Fibroblast of lung (primary cell): ENCODE data around the gene FZD2.

Source experiments
- EZH2 ChIP-seq: IDR thresholded peaks from 2 replicates; pipeline ENCODE4 v1.5.1; 2012; ENCODE audit warnings: low read length, control low read depth, mild to moderate bottlenecking; ENCODE audit errors: missing control alignments
- TF ChIP-seq, protein P1 (sequence below), 2 donors: IDR thresholded peaks in 1 of 2; conservative IDR thresholded peaks in 1 of 2; 1 replicate in 1 of 2; 2 replicates in 1 of 2; pipeline ENCODE4 v1.5.1; 2011 to 2012; ENCODE audit warnings: low read length in 2 of 2, control low read depth in 1 of 2, inconsistent platforms in 1 of 2, low read depth in 1 of 2, mild to moderate bottlenecking in 1 of 2

- TF ChIP-seq, protein P1, sequence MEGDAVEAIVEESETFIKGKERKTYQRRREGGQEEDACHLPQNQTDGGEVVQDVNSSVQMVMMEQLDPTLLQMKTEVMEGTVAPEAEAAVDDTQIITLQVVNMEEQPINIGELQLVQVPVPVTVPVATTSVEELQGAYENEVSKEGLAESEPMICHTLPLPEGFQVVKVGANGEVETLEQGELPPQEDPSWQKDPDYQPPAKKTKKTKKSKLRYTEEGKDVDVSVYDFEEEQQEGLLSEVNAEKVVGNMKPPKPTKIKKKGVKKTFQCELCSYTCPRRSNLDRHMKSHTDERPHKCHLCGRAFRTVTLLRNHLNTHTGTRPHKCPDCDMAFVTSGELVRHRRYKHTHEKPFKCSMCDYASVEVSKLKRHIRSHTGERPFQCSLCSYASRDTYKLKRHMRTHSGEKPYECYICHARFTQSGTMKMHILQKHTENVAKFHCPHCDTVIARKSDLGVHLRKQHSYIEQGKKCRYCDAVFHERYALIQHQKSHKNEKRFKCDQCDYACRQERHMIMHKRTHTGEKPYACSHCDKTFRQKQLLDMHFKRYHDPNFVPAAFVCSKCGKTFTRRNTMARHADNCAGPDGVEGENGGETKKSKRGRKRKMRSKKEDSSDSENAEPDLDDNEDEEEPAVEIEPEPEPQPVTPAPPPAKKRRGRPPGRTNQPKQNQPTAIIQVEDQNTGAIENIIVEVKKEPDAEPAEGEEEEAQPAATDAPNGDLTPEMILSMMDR (conservative IDR thresholded peaks at IDR 0.05 in 1 of 2, IDR thresholded peaks at IDR 0.05 in 1 of 2; ENCODE audit: low read depth in 1 of 2, low read length in 2 of 2), result no peak
- no peak for TF ChIP-seq EZH2
Measured at GRCh38 chr17:44541884-44542581, 15.3 kb upstream of the FZD2 start.
